ENCODE measurements around the gene SORCS1. TPM values are rescaled to one million over a fixed set of nuclear protein-coding genes. Genes with fewer than 3 reads are reported as not detected.

SORCS1 gene
- total RNA-seq, 1 experiment from 2014 or later = 1.7 TPM

DNA sequence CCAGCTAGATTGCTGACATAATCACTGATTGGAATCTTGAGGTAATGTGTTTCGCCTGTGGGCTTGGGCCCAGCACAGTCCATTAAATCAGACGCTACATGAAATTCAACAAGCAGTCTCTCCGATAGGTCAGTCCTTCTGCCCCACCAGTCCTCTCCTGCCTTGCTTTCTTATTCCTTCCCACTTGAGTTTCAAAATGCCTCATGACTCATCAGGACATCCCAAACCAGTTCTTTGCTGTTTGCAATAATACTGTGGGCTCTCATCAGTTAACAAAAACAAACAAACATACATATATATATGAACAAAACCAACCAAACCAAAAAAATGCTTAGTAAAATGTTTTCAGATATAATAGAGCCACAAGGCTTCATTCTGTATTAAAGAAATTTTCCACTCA, 599.0 kb downstream of the SORCS1 start:
- Histone ChIP-seq H3K23me2 (ENCODE audit: insufficient read length, low read depth, low read length, poor library complexity, severe bottlenecking) (no peaks in the 10 kb centered on the region), H3K79me1 (ENCODE audit: insufficient read depth, low read depth, low read length, poor library complexity, severe bottlenecking) (no peaks in the 10 kb centered on the region), H3K9me3 (ENCODE audit: control insufficient read depth, low read depth, low read length) (no peaks in the 10 kb centered on the region), H2AFZ (ENCODE audit: low read length) (no peak overlapping the region), H4K91ac (ENCODE audit: insufficient read length, low read depth, low read length) (no peak overlapping the region), H4K20me1 (ENCODE audit: control insufficient read depth, insufficient read depth, insufficient read length) (no peaks in the 10 kb centered on the region), H3K18ac (ENCODE audit: insufficient read length, low read depth, low read length) (no peak overlapping the region), H4K8ac (replicated peaks; ENCODE audit: insufficient read length, low read depth, low read length) (no peak overlapping the region), H2BK120ac (ENCODE audit: low read depth, low read length, poor library complexity, severe bottlenecking) (no peak overlapping the region), H2BK15ac (ENCODE audit: low read depth, low read length) (no peak overlapping the region), H3K14ac (ENCODE audit: insufficient read depth, low read length) (no peak overlapping the region), H3K27me3 (ENCODE audit: insufficient read depth, low read length) (no peaks in the 10 kb centered on the region; the same call in 1 of the 2 replicates), H2AK5ac (ENCODE audit: insufficient read length, low read length) (no peak overlapping the region), H3K56ac (ENCODE audit: insufficient read length, low read depth, low read length) (no peak overlapping the region), H3T11ph (ENCODE audit: low read length) (no peak overlapping the region), H3K4ac (ENCODE audit: low read depth, low read length) (no peak overlapping the region), H2BK20ac (ENCODE audit: low read depth, low read length, poor library complexity, severe bottlenecking) (no peak overlapping the region), H4K5ac (ENCODE audit: insufficient read length, low read depth, low read length) (no peak overlapping the region), H3K27ac (ENCODE audit: insufficient read length, low read depth, low read length) (no peak overlapping the region), H2BK5ac (ENCODE audit: insufficient read length, low read length) (no peak overlapping the region), H3K79me2 (ENCODE audit: insufficient read depth, low read length) (no peaks in the 10 kb centered on the region), H2BK12ac (ENCODE audit: insufficient read length, low read depth, low read length) (no peak overlapping the region), H3K4me2 (ENCODE audit: insufficient read depth, insufficient read length, low read length) (no peak overlapping the region), H3K23ac (ENCODE audit: insufficient read length, low read depth, low read length) (no peak overlapping the region), H3K4me1 (ENCODE audit: insufficient read depth, low read length) (no peaks in the 10 kb centered on the region), H3K9ac (ENCODE audit: extremely low read depth, insufficient read length, low read length) (no peak overlapping the region)
- H3K4me1 Mint-ChIP-seq = peaks cover 11 to 13% of the 10 kb centered on the region in 2 experiments
- WGBS (ENCODE audit: extremely low coverage, insufficient read length, low lambda C conversion rate) = no CpG with 5 or more reads among the region's 3 CpGs
- 0 out of 2 replicates have a peak, but pooled peaks cover 2% of the 10 kb centered on the region for H3K27me3 Mint-ChIP-seq (ENCODE audit: low read depth)
- no peak for DNase-seq
- H3K4me3 Mint-ChIP-seq = no peak overlapping the region
- TF ChIP-seq, protein P1, sequence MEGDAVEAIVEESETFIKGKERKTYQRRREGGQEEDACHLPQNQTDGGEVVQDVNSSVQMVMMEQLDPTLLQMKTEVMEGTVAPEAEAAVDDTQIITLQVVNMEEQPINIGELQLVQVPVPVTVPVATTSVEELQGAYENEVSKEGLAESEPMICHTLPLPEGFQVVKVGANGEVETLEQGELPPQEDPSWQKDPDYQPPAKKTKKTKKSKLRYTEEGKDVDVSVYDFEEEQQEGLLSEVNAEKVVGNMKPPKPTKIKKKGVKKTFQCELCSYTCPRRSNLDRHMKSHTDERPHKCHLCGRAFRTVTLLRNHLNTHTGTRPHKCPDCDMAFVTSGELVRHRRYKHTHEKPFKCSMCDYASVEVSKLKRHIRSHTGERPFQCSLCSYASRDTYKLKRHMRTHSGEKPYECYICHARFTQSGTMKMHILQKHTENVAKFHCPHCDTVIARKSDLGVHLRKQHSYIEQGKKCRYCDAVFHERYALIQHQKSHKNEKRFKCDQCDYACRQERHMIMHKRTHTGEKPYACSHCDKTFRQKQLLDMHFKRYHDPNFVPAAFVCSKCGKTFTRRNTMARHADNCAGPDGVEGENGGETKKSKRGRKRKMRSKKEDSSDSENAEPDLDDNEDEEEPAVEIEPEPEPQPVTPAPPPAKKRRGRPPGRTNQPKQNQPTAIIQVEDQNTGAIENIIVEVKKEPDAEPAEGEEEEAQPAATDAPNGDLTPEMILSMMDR (conservative IDR thresholded peaks at IDR 0.05) = no peak
- H3K27ac Mint-ChIP-seq = no peak overlapping the region
- H3K9me3 Mint-ChIP-seq = no peaks in the 10 kb centered on the region
- H3K36me3 Mint-ChIP-seq (ENCODE audit: insufficient read depth in 1 of 3, low read depth in 3 of 3) = no peaks in the 10 kb centered on the region

Measured in H9 (cell line).